Measurements from ENCODE around the gene DOCK2. TPM values are rescaled to one million over a fixed set of nuclear protein-coding genes. Genes with fewer than 3 reads are reported as not detected.

The DOCK2 gene
- total RNA-seq, 1 experiment from 2014 or later = 3.3 TPM

DNA sequence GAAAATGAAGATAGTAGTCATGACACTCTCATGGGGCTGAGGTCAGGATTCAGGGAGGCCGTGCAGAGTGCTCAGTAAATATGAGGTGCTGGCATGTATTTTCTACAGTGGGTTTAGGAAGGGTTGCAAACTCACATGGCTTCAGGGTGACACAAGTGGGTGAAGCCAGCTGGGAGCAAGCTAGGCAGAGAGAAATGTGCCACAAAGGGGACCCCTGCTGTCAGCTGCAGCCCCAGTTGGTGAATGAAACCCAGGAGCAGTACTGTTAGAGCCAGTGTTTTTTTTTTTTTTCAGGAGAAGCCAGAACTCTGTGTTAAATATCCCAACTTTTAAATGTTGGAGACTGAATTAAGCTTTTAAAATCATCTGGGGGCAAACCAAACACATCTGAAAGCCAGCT is 267.9 kb downstream of the DOCK2 start:
- Histone ChIP-seq H3K4me3 (ENCODE audit: insufficient read depth, low read depth, low read length) (no peak overlapping the region), H3K36me3 (replicated peaks; ENCODE audit: control insufficient read depth, insufficient read depth, low read length) (no peaks in the 10 kb centered on the region), H3K27me3 (ENCODE audit: control insufficient read depth, insufficient read depth, low read length) (peaks cover 7% of the 10 kb centered on the region; the same call in 1 of the 2 replicates)
- no peak for DNase-seq

DNA sequence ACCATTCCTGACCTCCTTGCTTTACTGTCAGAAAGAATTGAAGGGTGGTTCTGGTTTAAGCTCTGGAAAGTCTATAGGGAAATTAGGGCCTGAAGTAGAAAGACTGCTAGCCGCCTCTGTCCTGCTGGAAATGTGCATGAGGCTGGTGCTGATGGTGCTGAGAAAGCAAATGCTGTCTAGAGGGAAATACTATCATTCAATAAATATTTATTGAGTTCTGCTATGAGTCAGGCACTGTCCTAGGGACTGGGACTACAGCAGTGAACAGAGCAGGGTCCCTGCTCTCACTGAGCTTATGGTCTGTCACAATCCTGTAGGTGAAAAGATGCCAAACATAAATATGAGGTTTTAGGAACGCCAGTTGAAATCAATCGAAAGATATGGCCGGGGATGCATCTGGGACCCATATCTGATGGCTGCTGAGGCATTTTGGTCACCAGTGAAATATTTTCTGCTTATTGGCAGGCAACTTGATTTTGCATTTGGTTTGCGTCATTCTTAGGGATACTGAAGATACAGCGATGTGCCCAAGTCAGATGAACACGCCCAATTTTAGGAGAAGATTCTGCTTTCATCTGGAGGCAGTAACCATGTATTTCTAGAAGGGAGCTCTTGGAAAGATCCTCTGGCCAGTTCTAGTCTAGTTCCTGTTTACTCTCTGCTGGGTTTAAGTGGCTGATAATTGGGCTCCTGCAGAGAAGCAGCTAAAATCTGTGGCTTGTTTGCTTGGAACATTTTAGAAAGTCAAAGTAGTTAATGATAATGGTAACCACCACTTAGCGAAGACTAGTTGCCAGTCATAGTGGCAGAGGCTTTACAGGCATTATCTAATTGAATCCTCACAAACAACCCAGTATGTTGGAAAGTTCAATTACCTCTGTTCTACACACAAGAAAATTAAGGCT is 269.9 kb downstream of the DOCK2 start:
- no peak for DNase-seq
- H3K27me3 ChIP-seq (ENCODE audit: control insufficient read depth, insufficient read depth, low read length) = peaks cover 7% of the 10 kb centered on the region; the same call in 1 of the 2 replicates
- H3K36me3 ChIP-seq (replicated peaks; ENCODE audit: control insufficient read depth, insufficient read depth, low read length) = no peaks in the 10 kb centered on the region
- H3K4me3 ChIP-seq (ENCODE audit: insufficient read depth, low read depth, low read length) = no peak overlapping the region

DNA sequence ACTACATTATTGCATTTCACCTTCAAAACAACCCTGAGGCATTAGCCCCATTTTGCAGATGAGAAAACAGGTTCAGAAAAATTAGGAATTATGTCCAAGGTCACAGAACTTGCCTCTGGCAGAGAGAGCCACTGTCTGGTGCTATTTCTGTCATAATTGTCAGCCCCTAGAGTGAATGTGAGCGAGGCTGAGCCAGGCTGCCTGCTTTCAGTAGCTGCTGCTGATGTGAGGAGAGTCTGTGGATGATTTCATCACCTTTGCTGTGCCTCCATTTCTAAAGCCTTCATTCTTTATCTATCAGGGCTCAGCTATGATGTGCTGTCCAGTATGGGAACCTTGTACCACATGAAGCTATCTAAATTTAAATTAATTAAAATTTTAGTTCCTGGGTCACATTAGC is 271.8 kb downstream of the DOCK2 start:
- DNase-seq = no peak
- peaks cover 7% of the 10 kb centered on the region; the same call in 1 of the 2 replicates for H3K27me3 ChIP-seq (ENCODE audit: control insufficient read depth, insufficient read depth, low read length)
- no peaks in the 10 kb centered on the region for H3K36me3 ChIP-seq (replicated peaks; ENCODE audit: control insufficient read depth, insufficient read depth, low read length)
- no peak overlapping the region for H3K4me3 ChIP-seq (ENCODE audit: insufficient read depth, low read depth, low read length)

DNA sequence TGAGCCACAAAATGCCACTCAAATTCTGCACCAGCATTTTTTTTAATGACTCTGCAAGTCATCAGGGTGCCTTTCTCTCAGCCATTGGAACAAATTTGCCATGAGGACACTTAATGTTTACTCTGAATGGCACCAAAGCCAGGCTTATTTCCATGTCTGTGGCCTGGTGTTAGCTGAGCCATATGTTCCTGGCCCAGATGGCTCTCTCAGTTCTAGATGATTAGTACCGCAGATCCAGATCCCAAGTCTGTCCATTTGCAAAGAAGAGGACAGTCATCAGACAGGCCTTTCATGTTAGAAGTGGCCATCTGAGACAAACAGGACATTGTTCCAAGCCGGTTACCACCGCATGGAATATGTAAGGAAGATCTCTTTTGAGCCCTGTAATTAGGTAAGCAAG is 272.9 kb downstream of the DOCK2 start:
- H3K27me3 ChIP-seq (ENCODE audit: control insufficient read depth, insufficient read depth, low read length) = peaks cover 6% of the 10 kb centered on the region; the same call in 1 of the 2 replicates
- H3K4me3 ChIP-seq (ENCODE audit: insufficient read depth, low read depth, low read length) = no peak overlapping the region
- no peak for DNase-seq
- no peaks in the 10 kb centered on the region for H3K36me3 ChIP-seq (replicated peaks; ENCODE audit: control insufficient read depth, insufficient read depth, low read length)

DNA sequence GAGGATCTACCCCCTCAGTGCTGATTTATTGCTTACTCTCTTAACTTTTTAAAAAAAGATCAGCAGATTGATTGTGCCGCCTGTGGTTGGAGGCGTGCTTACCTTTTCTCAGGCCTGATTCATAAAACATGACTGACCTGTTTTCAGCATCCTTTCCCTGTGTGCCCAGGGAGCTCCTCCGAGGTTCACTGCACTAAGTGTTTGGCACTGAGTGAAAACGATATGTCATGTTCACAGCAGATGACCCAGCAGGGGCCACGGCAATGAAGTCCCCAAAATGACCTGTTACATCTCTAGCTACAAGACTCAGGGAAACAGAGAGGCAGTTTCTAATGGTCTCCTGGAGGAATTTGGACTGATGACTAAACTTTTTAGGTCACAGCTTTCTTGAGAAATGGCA is 273.3 kb downstream of the DOCK2 start:
- Histone ChIP-seq H3K4me3 (ENCODE audit: insufficient read depth, low read depth, low read length) (no peak overlapping the region), H3K36me3 (replicated peaks; ENCODE audit: control insufficient read depth, insufficient read depth, low read length) (no peaks in the 10 kb centered on the region), H3K27me3 (ENCODE audit: control insufficient read depth, insufficient read depth, low read length) (peaks cover 5% of the 10 kb centered on the region; the same call in 1 of the 2 replicates)
- no peak for DNase-seq

DNA sequence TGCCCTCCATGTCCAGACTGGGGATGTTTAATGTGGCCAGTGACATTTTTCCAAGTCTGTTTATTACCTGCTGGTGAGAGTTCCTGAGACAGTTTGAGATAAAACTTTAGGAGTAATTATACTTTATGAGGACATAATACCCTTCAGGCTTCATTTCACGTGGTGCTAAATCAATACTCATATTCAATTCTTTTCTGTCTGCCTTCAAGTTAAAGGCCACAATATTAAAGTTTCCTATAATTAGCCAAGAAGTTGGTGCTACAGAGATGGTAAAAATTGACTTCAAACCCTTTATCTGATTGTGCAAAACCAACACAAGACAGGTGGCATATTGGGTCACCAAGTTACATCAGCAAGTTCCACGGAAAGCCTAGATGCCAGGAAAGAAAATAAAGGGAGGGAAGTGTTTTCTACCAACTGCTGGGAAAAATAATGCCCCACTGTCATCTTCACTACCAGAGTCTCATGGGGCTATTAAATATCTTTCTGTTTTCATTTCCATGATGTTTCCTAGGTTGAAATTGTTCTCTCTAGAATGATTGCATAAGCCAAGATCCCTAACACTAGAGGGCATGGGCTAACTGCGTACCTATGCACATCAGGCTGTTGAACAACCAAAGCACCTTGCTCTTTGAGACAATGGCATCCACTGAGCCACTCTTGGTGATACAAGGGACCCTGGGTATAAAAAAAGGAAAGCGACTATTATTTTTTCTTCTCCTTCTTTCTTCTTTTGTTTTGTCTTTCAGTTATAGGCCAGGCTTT is 274.6 kb downstream of the DOCK2 start:
- Histone ChIP-seq H3K36me3 (replicated peaks; ENCODE audit: control insufficient read depth, insufficient read depth, low read length) (no peaks in the 10 kb centered on the region), H3K27me3 (ENCODE audit: control insufficient read depth, insufficient read depth, low read length) (no peaks in the 10 kb centered on the region; the same call in 1 of the 2 replicates), H3K4me3 (ENCODE audit: insufficient read depth, low read depth, low read length) (no peak overlapping the region)
- DNase-seq = no peak

DNA sequence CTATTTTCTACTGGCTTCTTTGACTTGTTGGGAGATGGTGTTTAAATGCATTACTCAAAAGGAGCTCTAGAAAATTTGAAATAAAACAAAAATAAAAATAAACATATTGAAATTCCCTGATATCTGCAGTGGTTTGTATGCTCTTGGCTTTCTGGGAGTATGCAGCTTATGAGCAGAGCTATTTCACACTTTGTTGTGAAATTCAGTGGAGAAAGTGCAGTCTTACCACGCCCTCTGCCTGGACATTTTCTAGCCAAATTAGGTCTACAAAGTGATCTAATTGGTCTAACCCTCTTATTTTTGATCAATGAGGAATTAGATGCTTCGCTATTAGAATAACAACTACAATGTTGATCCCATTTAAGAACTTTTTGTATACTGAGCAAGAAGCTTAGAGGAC is 276.4 kb downstream of the DOCK2 start:
- Histone ChIP-seq H3K36me3 (replicated peaks; ENCODE audit: control insufficient read depth, insufficient read depth, low read length) (no peaks in the 10 kb centered on the region), H3K27me3 (ENCODE audit: control insufficient read depth, insufficient read depth, low read length) (no peaks in the 10 kb centered on the region; the same call in 1 of the 2 replicates), H3K4me3 (ENCODE audit: insufficient read depth, low read depth, low read length) (no peak overlapping the region)
- DNase-seq = no peak

DNA sequence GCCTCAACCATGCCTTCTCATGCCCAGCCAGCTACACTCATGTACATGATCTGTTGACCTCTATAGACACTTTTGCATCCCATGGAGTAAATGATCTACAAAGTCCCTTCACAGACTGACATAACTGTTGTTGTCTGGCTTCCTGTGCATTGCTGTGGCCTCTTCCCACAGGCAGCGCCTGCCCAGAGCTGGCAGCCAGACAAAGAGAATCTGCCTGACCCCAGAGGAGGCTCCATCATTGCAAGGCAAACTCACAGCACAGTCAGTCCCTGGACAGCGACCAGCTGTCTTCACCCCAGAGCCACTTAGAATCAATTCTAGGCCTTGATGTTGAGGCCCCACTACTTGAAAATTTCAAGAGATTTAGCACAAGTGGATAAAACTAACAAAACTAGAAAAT is 277.7 kb downstream of the DOCK2 start:
- H3K27me3 ChIP-seq (ENCODE audit: control insufficient read depth, insufficient read depth, low read length) = no peaks in the 10 kb centered on the region; the same call in 1 of the 2 replicates
- no peaks in the 10 kb centered on the region for H3K36me3 ChIP-seq (replicated peaks; ENCODE audit: control insufficient read depth, insufficient read depth, low read length)
- no peak for DNase-seq
- no peak overlapping the region for H3K4me3 ChIP-seq (ENCODE audit: insufficient read depth, low read depth, low read length)

DNA sequence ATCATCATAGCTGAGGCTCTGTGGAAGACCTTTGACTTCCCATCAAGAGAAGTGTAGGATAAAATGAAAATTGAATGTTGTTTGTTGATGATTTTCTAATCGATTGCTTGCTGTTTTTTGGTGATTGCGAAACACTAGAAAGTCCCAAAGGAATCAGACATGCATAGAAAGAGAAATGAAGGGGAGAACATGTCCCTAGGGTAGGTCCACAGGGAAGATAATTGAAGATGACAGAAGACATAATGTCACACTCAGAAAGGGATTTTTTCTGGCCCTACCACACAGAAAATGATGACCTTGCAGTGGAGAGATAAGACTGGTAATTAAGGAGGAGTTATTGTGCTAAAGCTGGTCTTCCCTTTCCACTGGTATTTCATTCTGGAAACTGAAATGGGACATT is 280.4 kb downstream of the DOCK2 start:
- Histone ChIP-seq H3K36me3 (replicated peaks; ENCODE audit: control insufficient read depth, insufficient read depth, low read length) (no peaks in the 10 kb centered on the region), H3K27me3 (ENCODE audit: control insufficient read depth, insufficient read depth, low read length) (no peaks in the 10 kb centered on the region)

DNA sequence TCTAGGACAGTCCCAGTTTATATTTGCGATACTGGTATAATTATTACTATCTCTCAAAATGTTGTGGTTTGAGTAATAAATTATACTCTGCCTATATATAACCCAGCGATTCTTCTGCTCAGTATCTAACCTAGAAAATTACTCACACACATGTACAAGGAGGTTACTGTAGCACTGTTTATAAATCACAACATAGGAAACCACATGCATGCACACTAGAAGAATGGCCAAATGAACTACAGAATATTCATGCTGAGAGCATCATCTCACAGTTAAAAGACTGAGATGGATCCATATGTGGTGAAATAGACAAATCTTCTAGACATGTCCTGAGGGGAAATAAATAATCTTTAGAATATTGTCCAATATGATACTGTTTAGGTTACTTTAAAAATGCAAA is 281.2 kb downstream of the DOCK2 start:
- Histone ChIP-seq H3K36me3 (replicated peaks; ENCODE audit: control insufficient read depth, insufficient read depth, low read length) (no peaks in the 10 kb centered on the region), H3K4me3 (ENCODE audit: insufficient read depth, low read depth, low read length) (no peak overlapping the region), H3K27me3 (ENCODE audit: control insufficient read depth, insufficient read depth, low read length) (no peaks in the 10 kb centered on the region)
- DNase-seq = no peak

More for the DNA sequence above, 280.4 kb downstream of the DOCK2 start:
- no peak overlapping the region for H3K4me3 ChIP-seq (ENCODE audit: insufficient read depth, low read depth, low read length)
- DNase-seq = no peak

DNA sequence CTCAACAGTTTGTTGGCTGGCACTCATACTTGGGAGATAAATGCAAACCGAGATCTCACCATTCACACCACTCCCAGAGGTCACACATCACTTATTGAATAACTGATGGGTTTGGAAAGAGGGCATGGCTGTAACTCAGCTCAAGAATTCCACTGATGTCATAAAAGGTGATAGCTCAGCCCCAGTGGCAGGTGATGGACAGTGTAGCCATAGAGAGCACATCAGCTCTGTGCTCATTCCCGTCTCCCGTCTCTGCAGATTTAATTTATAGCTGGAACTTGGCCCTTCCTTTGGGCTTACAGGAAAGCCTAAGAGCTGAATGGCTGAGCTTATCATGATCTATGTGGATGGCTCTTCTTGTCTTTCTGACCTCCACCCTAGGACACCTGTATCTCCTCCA is 283.4 kb downstream of the DOCK2 start:
- H3K27me3 ChIP-seq (ENCODE audit: control insufficient read depth, insufficient read depth, low read length) = no peaks in the 10 kb centered on the region
- H3K36me3 ChIP-seq (replicated peaks; ENCODE audit: control insufficient read depth, insufficient read depth, low read length) = no peaks in the 10 kb centered on the region
- DNase-seq = no peak
- H3K4me3 ChIP-seq (ENCODE audit: insufficient read depth, low read depth, low read length) = no peak overlapping the region

DNA sequence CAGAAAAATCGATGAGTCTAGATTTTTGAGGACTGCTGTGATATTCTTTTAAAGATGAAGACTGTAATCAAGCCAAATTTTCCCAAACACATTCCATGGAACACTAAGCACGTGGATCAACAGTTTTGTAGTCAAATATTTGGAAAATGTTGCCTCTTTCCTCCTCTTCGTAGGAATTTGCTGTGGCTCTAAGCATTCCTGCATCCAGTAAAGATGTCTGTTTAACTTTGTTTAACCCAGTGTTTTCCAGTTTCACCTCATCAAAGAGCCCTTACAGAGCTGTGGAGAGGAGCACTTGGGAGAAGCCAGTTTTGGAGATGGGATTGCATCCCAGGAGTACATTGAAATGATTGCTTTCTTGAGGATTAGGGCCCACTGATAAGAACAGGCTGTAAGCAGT is 284.3 kb downstream of the DOCK2 start:
- Histone ChIP-seq H3K36me3 (replicated peaks; ENCODE audit: control insufficient read depth, insufficient read depth, low read length) (no peaks in the 10 kb centered on the region), H3K4me3 (ENCODE audit: insufficient read depth, low read depth, low read length) (no peak overlapping the region), H3K27me3 (ENCODE audit: control insufficient read depth, insufficient read depth, low read length) (no peaks in the 10 kb centered on the region)
- DNase-seq = no peak

DNA sequence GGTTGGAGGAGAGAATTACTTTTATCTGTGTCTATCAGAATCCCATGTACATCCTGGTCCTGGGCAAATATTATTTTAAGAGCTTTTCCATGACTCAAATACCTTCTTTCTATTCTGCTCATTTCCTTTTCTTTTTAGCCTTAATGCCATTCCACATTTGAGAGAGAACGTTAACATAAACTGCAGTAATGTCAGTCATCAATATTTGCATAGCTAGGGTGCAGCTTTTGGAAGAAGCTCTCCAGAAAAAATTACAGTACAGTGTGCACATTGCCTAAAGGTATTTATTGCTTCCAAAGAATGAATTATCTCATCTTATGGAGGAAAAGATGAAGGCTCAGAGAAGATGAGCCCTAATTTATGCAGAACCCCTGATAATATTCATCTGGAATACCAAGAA is 284.9 kb downstream of the DOCK2 start:
- Histone ChIP-seq H3K27me3 (ENCODE audit: control insufficient read depth, insufficient read depth, low read length) (no peaks in the 10 kb centered on the region), H3K36me3 (replicated peaks; ENCODE audit: control insufficient read depth, insufficient read depth, low read length) (no peaks in the 10 kb centered on the region), H3K4me3 (ENCODE audit: insufficient read depth, low read depth, low read length) (no peak overlapping the region)
- DNase-seq = no peak

DNA sequence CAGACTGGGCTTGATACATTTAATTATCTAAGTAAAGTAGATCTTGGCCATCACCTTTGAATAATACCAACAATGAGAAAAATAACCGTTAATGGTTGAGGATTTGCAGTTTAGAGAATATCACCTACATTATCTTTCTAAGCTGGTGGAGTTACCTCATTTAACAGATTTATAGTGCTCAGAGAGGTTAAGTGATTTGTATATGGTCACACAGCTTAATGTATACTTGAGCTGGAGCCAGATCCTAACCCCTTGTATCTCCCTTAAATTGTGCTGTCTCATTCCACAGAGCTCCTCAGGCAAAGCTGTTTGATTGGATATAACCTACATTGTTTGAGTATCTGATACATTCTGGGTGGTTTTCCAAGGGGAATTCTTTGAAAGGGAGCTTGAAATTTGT is 285.4 kb downstream of the DOCK2 start:
- Histone ChIP-seq H3K4me3 (ENCODE audit: insufficient read depth, low read depth, low read length) (no peak overlapping the region), H3K36me3 (replicated peaks; ENCODE audit: control insufficient read depth, insufficient read depth, low read length) (no peaks in the 10 kb centered on the region), H3K27me3 (ENCODE audit: control insufficient read depth, insufficient read depth, low read length) (no peaks in the 10 kb centered on the region)
- no peak for DNase-seq

DNA sequence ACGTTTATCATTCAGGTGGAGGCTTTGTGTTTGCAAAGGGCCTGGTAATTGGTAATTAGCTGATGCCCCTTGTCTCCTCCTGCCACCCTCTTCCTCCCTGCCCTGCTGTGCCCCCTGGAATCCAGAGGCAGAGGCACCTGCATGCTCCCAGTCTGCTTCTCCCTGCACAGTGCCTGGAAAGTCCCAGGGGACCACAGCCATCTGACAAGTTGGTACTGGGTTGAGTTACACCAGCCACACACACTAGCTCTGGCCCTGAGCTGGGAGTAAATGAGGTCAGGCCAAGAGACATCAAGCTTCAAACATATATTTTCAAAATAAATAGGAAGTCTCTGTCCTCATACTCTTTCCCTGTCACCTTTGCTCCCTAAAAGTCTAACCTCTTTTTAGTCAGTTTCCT is 286.9 kb downstream of the DOCK2 start:
- DNase-seq = no peak
- no peaks in the 10 kb centered on the region for H3K36me3 ChIP-seq (replicated peaks; ENCODE audit: control insufficient read depth, insufficient read depth, low read length)
- no peak overlapping the region for H3K4me3 ChIP-seq (ENCODE audit: insufficient read depth, low read depth, low read length)
- H3K27me3 ChIP-seq (ENCODE audit: control insufficient read depth, insufficient read depth, low read length) = no peaks in the 10 kb centered on the region
